Gastrocnemius medialis (tissue), 4 donors: Measurements from ENCODE around the gene LRRC8C. TPM values are rescaled to one million over a fixed set of nuclear protein-coding genes. Genes with fewer than 3 reads are reported as not detected.
A peak's percentile ranks its signal among the peaks of the same experiment; 100 is the strongest.

Experiments
- ATAC-seq, 2 donors: fragments of 150-250 bp; one replicate each; pipeline ENCODE4 v1.9.1; 2016
- DNase-seq, 2 donors: peaks; one replicate each; pipeline ENCODE4 v3.0.0-alpha.2; 2019
- H3K27ac ChIP-seq, 4 donors: fragments of 200-600 bp; sonication (generic); 1 replicate in 1 of 4; 2 replicates in 3 of 4; pipeline ENCODE4 v1.5.1; 2016 to 2018; ENCODE audit warnings: mild to moderate bottlenecking in 2 of 4, moderate library complexity in 1 of 4
- H3K27me3 ChIP-seq, 3 donors: fragments of 200-600 bp; sonication (generic) in 2 of 3; 1 replicate in 1 of 3; 2 replicates in 2 of 3; pipeline versions ENCODE4 v1.5.1 to v1.6.0; 2016 to 2019; ENCODE audit warnings: mild to moderate bottlenecking in 1 of 3, moderate library complexity in 1 of 3
- H3K36me3 ChIP-seq, 2 donors: fragments of 200-600 bp; sonication (generic) in 1 of 2; one replicate each; pipeline ENCODE4 v1.5.1; 2017 to 2018
- H3K4me1 ChIP-seq, 2 donors: fragments of 200-600 bp; sonication (generic) in 1 of 2; one replicate each; pipeline ENCODE4 v1.5.1; 2016 to 2017; ENCODE audit warnings: mild to moderate bottlenecking in 2 of 2
- H3K4me3 ChIP-seq, 4 donors: fragments of 200-600 bp; sonication (generic) in 3 of 4; 1 replicate in 1 of 4; 2 replicates in 3 of 4; pipeline ENCODE4 v1.5.1; 2016 to 2019; ENCODE audit warnings: mild to moderate bottlenecking in 2 of 4
- H3K9me3 ChIP-seq, 3 donors: fragments of 200-600 bp; sonication (generic) in 2 of 3; 1 replicate in 1 of 3; 2 replicates in 2 of 3; pipeline ENCODE4 v1.5.1; 2016 to 2019
- POLR2A ChIP-seq, 2 donors: fragments of 450-650 bp; IDR thresholded peaks; one replicate each; pipeline ENCODE4 v1.6.1; 2017; ENCODE audit warnings: antibody characterized with exemption in 2 of 2, mild to moderate bottlenecking in 2 of 2, moderate library complexity in 2 of 2
- in situ Hi-C, 4 donors: fragments of 200-750 bp; cut with MboI; loops; one replicate each; pipeline versions ENCODE4 v1.15.0 to v1.8.0; 2017; ENCODE audit warnings: low sequenced_read_pairs in 4 of 4
- intact Hi-C: fragments of 100-400 bp; cut with DNase I; formaldehyde crosslinking; loops from one replicate; pipeline ENCODE4 v1.15.1; 2023; ENCODE audit warnings: low total_unique reads
- total RNA-seq, 4 donors: library from RNA; depleted of rRNA; stranded (reverse); fragments of >200 nt; gene quantifications; one replicate each; pipeline versions ENCODE4 v1.1.0 to v1.2.3, GENCODE V29; 2016
- TF ChIP-seq, protein P1 (sequence below), 5 experiments: fragments of 450-650 bp in 3 of 5; fragments of 200-600 bp in 2 of 5; sonication (generic) in 2 of 5; IDR thresholded peaks in 4 of 5; conservative IDR thresholded peaks in 1 of 5; 1 replicate in 4 of 5; 2 replicates in 1 of 5; pipeline ENCODE4 v1.5.1; 2016 to 2019; ENCODE audit warnings: antibody characterized with exemption in 5 of 5, mild to moderate bottlenecking in 3 of 5, moderate library complexity in 3 of 5

Gene LRRC8C
- total RNA-seq, 4 donors from 2014 or later = 2.9 to 5.8 (median 4.1) TPM

DNA sequence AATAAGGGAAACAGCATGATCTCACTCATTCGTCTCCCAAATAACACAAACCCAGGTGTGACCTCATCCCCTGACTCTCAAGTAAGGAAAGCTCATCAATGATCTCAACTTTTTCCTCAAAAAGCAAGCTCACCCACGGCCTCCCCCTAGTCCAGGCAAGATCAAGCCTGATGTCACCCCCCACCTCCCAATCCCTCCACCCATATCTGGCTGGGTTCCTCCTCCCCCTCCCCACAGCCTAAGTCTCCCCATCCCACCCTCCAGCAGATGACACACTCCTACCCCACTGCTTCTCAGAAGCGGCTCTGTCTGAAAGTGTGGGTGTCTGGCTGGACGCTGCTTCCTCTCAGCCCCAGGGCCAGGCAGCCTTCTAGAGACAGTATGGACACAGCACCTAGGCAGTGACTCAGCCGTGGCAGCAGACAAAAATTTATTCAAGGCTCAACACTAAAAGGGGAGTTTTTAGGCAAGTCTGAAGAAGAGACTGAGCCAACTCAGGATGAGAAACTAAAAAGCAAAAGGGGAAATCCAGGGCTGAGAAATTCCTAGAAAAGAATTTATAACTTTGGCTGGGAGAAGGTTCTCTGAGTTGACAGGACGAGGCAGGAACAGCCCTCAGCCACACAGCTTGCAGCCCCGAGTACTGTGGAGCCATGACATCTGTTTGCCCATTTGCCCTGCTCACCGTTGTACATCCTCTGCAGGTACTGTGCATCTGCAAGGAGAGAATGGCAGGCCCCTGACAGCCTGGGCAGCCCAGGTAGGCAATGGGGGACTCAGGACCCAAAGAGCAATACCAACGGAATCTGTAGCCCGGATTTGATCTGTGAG, 106.3 kb downstream of the LRRC8C start:
- DNase-seq = no peak
- Histone ChIP-seq H3K36me3 (no peaks in the 10 kb centered on the region), H3K4me1 (peaks cover 0 to 9% of the 10 kb centered on the region in 2 donors), H3K27ac (peak overlapping the region in 3 of 4 donors; percentile 23 to 41 (median 41)), H3K27me3 (no peaks in the 10 kb centered on the region), H3K9me3 (no peaks in the 10 kb centered on the region), H3K4me3 (no peak overlapping the region)
- in situ Hi-C loops (no loop called here), intact Hi-C loops (no loop called here)
- no peak for ATAC-seq
- TF ChIP-seq POLR2A (IDR thresholded peaks at IDR 0.05) = no peak
- TF ChIP-seq, protein P1, sequence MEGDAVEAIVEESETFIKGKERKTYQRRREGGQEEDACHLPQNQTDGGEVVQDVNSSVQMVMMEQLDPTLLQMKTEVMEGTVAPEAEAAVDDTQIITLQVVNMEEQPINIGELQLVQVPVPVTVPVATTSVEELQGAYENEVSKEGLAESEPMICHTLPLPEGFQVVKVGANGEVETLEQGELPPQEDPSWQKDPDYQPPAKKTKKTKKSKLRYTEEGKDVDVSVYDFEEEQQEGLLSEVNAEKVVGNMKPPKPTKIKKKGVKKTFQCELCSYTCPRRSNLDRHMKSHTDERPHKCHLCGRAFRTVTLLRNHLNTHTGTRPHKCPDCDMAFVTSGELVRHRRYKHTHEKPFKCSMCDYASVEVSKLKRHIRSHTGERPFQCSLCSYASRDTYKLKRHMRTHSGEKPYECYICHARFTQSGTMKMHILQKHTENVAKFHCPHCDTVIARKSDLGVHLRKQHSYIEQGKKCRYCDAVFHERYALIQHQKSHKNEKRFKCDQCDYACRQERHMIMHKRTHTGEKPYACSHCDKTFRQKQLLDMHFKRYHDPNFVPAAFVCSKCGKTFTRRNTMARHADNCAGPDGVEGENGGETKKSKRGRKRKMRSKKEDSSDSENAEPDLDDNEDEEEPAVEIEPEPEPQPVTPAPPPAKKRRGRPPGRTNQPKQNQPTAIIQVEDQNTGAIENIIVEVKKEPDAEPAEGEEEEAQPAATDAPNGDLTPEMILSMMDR (IDR thresholded peaks at IDR 0.05 in 4 of 5, conservative IDR thresholded peaks at IDR 0.05 in 1 of 5) = no peak

GRCh38 chr1:89739844-89740216, 106.9 kb downstream of the LRRC8C start:
- no peaks in the 10 kb centered on the region for H3K9me3 ChIP-seq
- DNase-seq (no peak), ATAC-seq (no peak)
- H3K4me3 ChIP-seq = no peak overlapping the region
- in situ Hi-C loops (no loop called here), intact Hi-C loops (no loop called here)
- TF ChIP-seq POLR2A (IDR thresholded peaks at IDR 0.05) = no peak
- TF ChIP-seq, protein P1 (IDR thresholded peaks at IDR 0.05 in 4 of 5, conservative IDR thresholded peaks at IDR 0.05 in 1 of 5) = no peak
- H3K27me3 ChIP-seq = no peaks in the 10 kb centered on the region
- H3K27ac ChIP-seq = peak overlapping the region in 2 of 4 donors; percentile 23 to 41
- H3K36me3 ChIP-seq = no peaks in the 10 kb centered on the region
- peaks cover 0 to 9% of the 10 kb centered on the region in 2 donors for H3K4me1 ChIP-seq

- DNase-seq (no peak), ATAC-seq (no peak)
- Histone ChIP-seq H3K9me3 (no peaks in the 10 kb centered on the region), H3K27me3 (no peaks in the 10 kb centered on the region), H3K4me3 (no peak overlapping the region), H3K4me1 (peaks cover 0 to 9% of the 10 kb centered on the region in 2 donors), H3K36me3 (no peaks in the 10 kb centered on the region), H3K27ac (no peak overlapping the region)
- intact Hi-C loops (no loop called here), in situ Hi-C loops (no loop called here)
- TF ChIP-seq, protein P1 (IDR thresholded peaks at IDR 0.05 in 4 of 5, conservative IDR thresholded peaks at IDR 0.05 in 1 of 5) = no peak
- TF ChIP-seq POLR2A (IDR thresholded peaks at IDR 0.05) = no peak
These were observed 110.9 kb downstream of the LRRC8C start for GRCh38 chr1:89743788-89744187.

GRCh38 chr1:89746424-89747149, 113.7 kb downstream of the LRRC8C start:
- Histone ChIP-seq H3K4me3 (no peak overlapping the region), H3K27ac (no peak overlapping the region), H3K27me3 (no peaks in the 10 kb centered on the region), H3K9me3 (no peaks in the 10 kb centered on the region), H3K4me1 (no peaks in the 10 kb centered on the region), H3K36me3 (no peaks in the 10 kb centered on the region)
- ATAC-seq = no peak
- in situ Hi-C loops (no loop called here), intact Hi-C loops (no loop called here)
- no peak for DNase-seq
- TF ChIP-seq, protein P1 (IDR thresholded peaks at IDR 0.05 in 4 of 5, conservative IDR thresholded peaks at IDR 0.05 in 1 of 5) = no peak
- TF ChIP-seq POLR2A (IDR thresholded peaks at IDR 0.05) = no peak
